K562 (cell line): ENCODE measurements around the gene ASPHD1. TPM values are rescaled to one million over a fixed set of nuclear protein-coding genes. Genes with fewer than 3 reads are reported as not detected.
A peak's percentile ranks its signal among the peaks of the same experiment; 100 is the strongest.

Experiments used
- CEBPG ChIP-seq, 3 experiments: fragments of 200-800 bp in 1 of 3; sonication (Bioruptor generic) in 1 of 3; sonication (generic) in 1 of 3; formaldehyde crosslinking in 1 of 3; IDR thresholded peaks in 2 of 3; conservative IDR thresholded peaks in 1 of 3; 2 replicates each; pipeline versions ENCODE4 v1.6.1 to v1.8.0; 2016 to 2022; ENCODE audit warnings: missing compliant biosample characterization in 2 of 3, missing genetic modification characterization in 2 of 3, mild to moderate bottlenecking in 1 of 3, missing genetic modification reagents in 1 of 3
- ETS2 ChIP-seq: IDR thresholded peaks from 2 replicates; pipeline ENCODE4 v1.6.1; 2016; ENCODE audit warnings: borderline replicate concordance, missing genetic modification characterization, mild to moderate bottlenecking, moderate library complexity, missing compliant biosample characterization; ENCODE audit not compliant: poor library complexity, severe bottlenecking
- MED1 ChIP-seq: sonication (generic); formaldehyde crosslinking; IDR thresholded peaks from 2 replicates; pipeline ENCODE4 v1.8.1; 2023; ENCODE audit warnings: missing genetic modification reagents, borderline replicate concordance
- MTA2 ChIP-seq: fragments of 450-650 bp; IDR thresholded peaks from 2 replicates; pipeline ENCODE4 v1.6.1; 2016; ENCODE audit warnings: low read depth
- NFE2L1 ChIP-seq: fragments of 450-650 bp; IDR thresholded peaks from 2 replicates; pipeline ENCODE4 v1.6.1; 2016; ENCODE audit warnings: missing genetic modification characterization, low read depth, mild to moderate bottlenecking, missing compliant biosample characterization, moderate library complexity, borderline replicate concordance
- POLR2A ChIP-seq: fragments of 450-650 bp; conservative IDR thresholded peaks from 2 replicates; pipeline ENCODE4 v1.6.1; 2016
- SETDB1 ChIP-seq: IDR thresholded peaks from one replicate; pipeline ENCODE4 v1.6.1; 2012; ENCODE audit warnings: low read length, control low read depth, inconsistent platforms
- SMAD4 ChIP-seq: fragments of 250-450 bp; sonication (Bioruptor Pico); conservative IDR thresholded peaks from 2 replicates; pipeline ENCODE4 v1.8.0; 2021; ENCODE audit warnings: inconsistent platforms, mild to moderate bottlenecking, moderate library complexity
- ZNF184 ChIP-seq: sonication (generic); formaldehyde crosslinking; IDR thresholded peaks from 2 replicates; pipeline ENCODE4 v1.5.0; 2020; ENCODE audit warnings: missing genetic modification reagents
- ZNF23 ChIP-seq: fragments of 250-450 bp; sonication (Bioruptor Pico); IDR thresholded peaks from 2 replicates; pipeline ENCODE4 v1.4.0; 2020; ENCODE audit warnings: mild to moderate bottlenecking
- polyA plus RNA-seq, 8 experiments: library from polyadenylated mRNA; depleted of rRNA in 4 of 8; stranded (reverse) in 5 of 8; unstranded in 3 of 8; fragments of >200 nt; fragmentation: Nextera tagmentation in 2 of 8; fragmentation: Illumina TruSeq in 1 of 8; extraction: Ambion mirVana in 2 of 8; extraction: Trizol in 1 of 8; gene quantifications; 2 replicates each; pipeline versions ENCODE4 v1.2.1 to v1.2.3, GENCODE V29; 2011 to 2014; ENCODE audit warnings: inconsistent platforms in 1 of 8, missing spikeins in 1 of 8
- total RNA-seq, 7 experiments: library from RNA; depleted of rRNA in 6 of 7; stranded (reverse); fragments of >200 nt in 6 of 7; fragmentation: Illumina TruSeq in 2 of 7; extraction: Trizol in 2 of 7; gene quantifications; 2 replicates each; pipeline versions ENCODE4 v1.2.1 to v1.2.3, GENCODE V29; 2011 to 2021; ENCODE audit warnings: low replicate concordance in 1 of 7
- TF ChIP-seq, protein P1 (sequence below): fragments of 250-450 bp; sonication (Bioruptor Pico); IDR thresholded peaks from 2 replicates; pipeline ENCODE4 v1.4.0; 2020; ENCODE audit warnings: mild to moderate bottlenecking, moderate library complexity, borderline replicate concordance
- TF ChIP-seq, protein P2 (sequence below): fragments of 450-650 bp; formaldehyde crosslinking; IDR thresholded peaks from 2 replicates; pipeline ENCODE4 v1.4.0; 2022; ENCODE audit warnings: missing genetic modification characterization
- TF ChIP-seq, protein P3 (sequence below): fragments of 250-450 bp; sonication (Bioruptor Pico); IDR thresholded peaks from 2 replicates; pipeline ENCODE4 v1.5.0; 2021; ENCODE audit warnings: mild to moderate bottlenecking, moderate library complexity
- TF ChIP-seq, protein P4 (sequence below): fragments of 200-400 bp; formaldehyde crosslinking; IDR thresholded peaks from 2 replicates; pipeline ENCODE4 v1.6.1; 2017; ENCODE audit warnings: mild to moderate bottlenecking, low read depth, low read length, moderate library complexity
- TF ChIP-seq, protein P5 (sequence below): fragments of 250-450 bp; sonication (Bioruptor Pico); IDR thresholded peaks from 2 replicates; pipeline ENCODE4 v1.4.0; 2020

ASPHD1 gene
- total and polyA plus RNA-seq, 9 of the 15 experiments (the other 6 are each of a cell fraction or from before 2014, with no cell fraction given) = 0.03 to 0.70 (median 0.24) TPM; not detected in 5

DNA sequence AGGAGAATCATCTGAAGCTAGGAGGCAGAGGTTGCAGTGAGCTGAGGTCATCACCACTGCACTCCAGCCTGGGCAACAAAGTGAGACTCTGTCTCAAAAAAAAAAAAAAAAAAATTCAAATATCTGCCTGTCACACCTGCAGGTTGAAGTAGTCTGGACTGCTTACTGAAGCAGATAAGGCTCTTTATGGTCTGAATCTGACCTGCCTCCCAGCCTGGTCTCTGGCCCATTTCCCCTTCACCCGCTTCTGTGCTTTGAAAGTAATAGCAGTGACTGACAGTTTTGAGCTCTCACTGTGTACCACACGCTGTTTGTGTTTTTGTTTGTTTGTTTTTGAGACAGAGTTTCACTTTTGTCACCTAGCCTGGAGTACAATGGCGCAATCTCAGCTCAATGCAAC lies 6.7 kb upstream of the ASPHD1 start (continued):
- TF ChIP-seq, protein P1, sequence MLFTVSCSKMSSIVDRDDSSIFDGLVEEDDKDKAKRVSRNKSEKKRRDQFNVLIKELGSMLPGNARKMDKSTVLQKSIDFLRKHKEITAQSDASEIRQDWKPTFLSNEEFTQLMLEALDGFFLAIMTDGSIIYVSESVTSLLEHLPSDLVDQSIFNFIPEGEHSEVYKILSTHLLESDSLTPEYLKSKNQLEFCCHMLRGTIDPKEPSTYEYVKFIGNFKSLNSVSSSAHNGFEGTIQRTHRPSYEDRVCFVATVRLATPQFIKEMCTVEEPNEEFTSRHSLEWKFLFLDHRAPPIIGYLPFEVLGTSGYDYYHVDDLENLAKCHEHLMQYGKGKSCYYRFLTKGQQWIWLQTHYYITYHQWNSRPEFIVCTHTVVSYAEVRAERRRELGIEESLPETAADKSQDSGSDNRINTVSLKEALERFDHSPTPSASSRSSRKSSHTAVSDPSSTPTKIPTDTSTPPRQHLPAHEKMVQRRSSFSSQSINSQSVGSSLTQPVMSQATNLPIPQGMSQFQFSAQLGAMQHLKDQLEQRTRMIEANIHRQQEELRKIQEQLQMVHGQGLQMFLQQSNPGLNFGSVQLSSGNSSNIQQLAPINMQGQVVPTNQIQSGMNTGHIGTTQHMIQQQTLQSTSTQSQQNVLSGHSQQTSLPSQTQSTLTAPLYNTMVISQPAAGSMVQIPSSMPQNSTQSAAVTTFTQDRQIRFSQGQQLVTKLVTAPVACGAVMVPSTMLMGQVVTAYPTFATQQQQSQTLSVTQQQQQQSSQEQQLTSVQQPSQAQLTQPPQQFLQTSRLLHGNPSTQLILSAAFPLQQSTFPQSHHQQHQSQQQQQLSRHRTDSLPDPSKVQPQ (CRISPR knock-in tag) = no peak
- TF ChIP-seq, protein P2, sequence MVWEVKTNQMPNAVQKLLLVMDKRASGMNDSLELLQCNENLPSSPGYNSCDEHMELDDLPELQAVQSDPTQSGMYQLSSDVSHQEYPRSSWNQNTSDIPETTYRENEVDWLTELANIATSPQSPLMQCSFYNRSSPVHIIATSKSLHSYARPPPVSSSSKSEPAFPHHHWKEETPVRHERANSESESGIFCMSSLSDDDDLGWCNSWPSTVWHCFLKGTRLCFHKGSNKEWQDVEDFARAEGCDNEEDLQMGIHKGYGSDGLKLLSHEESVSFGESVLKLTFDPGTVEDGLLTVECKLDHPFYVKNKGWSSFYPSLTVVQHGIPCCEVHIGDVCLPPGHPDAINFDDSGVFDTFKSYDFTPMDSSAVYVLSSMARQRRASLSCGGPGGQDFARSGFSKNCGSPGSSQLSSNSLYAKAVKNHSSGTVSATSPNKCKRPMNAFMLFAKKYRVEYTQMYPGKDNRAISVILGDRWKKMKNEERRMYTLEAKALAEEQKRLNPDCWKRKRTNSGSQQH = no peak
- TF ChIP-seq POLR2A (no peak), NFE2L1 (tag) (no peak), SMAD4 (CRISPR knock-in tag) (0 out of 2 replicates have a peak, but pooled peaks have one; percentile 30), CEBPG (CRISPR knock-in tag; IDR thresholded peaks at IDR 0.05) (no peak), CEBPG (tag; conservative IDR thresholded peaks at IDR 0.05 in 1 of 2, IDR thresholded peaks at IDR 0.05 in 1 of 2) (no peak), ZNF23 (CRISPR knock-in tag) (no peak), ZNF184 (CRISPR knock-in tag) (no peak), MTA2 (peak; percentile 85), ETS2 (tag) (no peak), SETDB1 (no peak), MED1 (no peak)
- TF ChIP-seq, protein P3, sequence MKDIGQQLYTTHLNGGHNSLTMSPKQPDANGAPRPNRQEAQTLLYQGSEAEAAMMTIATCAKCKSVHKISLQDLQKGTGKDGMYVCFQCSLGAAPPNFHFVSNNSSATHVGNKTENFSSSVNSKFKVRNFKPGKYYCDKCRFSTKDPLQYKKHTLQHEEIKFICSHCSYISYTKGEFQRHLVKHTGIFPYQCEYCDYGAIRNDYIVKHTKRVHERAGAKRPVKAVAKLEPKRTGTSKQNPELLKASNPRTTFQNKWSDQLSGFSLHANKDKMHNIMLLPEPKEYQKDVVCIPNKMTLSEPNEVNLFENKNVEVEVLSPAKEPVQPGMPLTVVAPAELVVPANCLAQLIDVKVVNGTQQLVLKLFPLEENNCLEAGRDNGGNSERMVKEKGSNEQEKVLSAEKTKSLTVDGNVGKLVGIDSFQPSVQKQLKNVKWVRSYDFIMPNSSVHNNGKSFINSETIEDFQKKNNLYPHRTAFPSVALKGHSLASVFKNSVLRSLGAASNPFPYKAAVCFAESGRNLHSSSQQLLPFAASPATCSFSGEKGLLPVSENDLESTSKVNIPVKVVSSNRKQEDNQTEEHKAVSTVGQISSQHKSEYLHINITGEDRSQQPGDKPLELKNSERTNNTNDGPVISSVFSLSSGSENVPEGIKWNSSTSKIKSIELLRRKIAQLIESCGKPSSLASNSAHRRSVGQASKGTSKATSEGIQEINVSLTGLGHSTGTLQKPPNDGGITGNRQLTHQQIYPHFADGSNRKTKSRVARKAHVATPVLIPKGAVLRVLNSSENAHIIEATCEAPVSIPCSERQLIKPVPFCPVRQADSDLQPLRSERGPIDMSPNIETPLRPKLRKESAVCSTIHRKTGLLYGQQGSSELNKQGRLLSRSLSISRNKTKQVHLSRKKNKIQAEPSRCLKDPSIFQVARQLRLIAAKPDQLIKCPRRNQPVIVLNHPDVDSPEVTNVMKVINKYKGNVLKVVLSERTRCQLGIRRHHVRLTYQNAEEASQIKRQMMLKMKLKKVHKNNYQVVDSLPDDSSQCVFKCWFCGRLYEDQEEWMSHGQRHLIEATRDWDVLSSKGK (CRISPR knock-in tag) = no peak
- TF ChIP-seq, protein P4, sequence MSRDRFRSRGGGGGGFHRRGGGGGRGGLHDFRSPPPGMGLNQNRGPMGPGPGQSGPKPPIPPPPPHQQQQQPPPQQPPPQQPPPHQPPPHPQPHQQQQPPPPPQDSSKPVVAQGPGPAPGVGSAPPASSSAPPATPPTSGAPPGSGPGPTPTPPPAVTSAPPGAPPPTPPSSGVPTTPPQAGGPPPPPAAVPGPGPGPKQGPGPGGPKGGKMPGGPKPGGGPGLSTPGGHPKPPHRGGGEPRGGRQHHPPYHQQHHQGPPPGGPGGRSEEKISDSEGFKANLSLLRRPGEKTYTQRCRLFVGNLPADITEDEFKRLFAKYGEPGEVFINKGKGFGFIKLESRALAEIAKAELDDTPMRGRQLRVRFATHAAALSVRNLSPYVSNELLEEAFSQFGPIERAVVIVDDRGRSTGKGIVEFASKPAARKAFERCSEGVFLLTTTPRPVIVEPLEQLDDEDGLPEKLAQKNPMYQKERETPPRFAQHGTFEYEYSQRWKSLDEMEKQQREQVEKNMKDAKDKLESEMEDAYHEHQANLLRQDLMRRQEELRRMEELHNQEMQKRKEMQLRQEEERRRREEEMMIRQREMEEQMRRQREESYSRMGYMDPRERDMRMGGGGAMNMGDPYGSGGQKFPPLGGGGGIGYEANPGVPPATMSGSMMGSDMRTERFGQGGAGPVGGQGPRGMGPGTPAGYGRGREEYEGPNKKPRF = no peak
- TF ChIP-seq, protein P5, sequence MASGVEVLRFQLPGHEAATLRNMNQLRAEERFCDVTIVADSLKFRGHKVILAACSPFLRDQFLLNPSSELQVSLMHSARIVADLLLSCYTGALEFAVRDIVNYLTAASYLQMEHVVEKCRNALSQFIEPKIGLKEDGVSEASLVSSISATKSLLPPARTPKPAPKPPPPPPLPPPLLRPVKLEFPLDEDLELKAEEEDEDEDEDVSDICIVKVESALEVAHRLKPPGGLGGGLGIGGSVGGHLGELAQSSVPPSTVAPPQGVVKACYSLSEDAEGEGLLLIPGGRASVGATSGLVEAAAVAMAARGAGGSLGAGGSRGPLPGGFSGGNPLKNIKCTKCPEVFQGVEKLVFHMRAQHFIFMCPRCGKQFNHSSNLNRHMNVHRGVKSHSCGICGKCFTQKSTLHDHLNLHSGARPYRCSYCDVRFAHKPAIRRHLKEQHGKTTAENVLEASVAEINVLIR (CRISPR knock-in tag) = no peak
